ENCODE results near the gene HS1BP3. TPM values are rescaled to one million over a fixed set of nuclear protein-coding genes. Genes with fewer than 3 reads are reported as not detected.

Gene HS1BP3
- total and polyA plus RNA-seq, 2 of the 13 experiments (the other 11 are each of a cell fraction or from before 2014, with no cell fraction given) = 15.2 to 22.0 TPM

DNA sequence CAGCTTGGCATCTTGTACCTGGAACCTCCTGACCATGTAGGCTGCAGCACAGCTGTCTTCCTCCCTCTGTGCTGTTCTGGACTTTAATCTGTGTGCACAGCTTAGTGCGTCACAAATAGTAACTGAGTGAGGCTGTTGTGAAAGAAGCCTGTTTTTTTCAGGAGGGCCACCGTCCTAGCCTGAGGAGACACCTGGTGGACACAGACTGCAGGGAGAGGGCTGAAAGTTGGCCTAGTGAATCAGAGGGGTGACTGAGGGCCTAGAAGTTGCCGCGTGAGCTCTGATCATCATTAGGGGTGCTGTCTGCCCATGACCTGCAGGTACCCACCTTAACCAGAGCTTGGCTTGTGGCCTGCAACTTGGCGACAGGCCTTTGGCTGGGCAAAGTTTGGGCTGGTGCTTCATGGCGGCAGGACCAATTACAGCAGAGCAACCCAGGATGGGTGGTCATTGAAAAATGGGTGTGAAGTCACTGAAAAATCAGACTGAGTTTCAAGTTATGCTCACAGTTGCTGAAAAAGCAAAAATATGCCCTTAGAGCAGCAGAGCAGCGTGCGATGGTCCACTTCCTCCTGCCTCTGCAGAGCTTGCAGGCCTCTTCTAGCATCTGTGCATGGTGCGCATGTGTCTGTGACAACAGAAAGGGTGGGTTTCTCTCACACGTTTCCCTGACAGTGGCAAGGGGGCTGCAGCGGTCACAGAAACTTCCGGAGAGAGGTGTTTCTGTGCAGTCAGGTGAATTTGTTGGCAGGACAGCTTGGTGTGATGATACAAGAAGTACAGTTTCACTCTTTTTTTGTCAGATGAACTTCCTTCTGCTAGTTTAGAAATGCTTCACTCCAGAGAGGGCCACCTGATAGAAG is 25.7 kb upstream of the HS1BP3 start (continued):
- TF ChIP-seq RAD21 (CRISPR knock-in tag; IDR thresholded peaks at IDR 0.05) (peak; percentile 91), CCDC6 (CRISPR knock-in tag; IDR thresholded peaks at IDR 0.05) (peak; percentile 82), ZNF772 (CRISPR knock-in tag; IDR thresholded peaks at IDR 0.05) (peak; percentile 86), THAP11 (CRISPR knock-in tag; IDR thresholded peaks at IDR 0.05) (peak; percentile 84), ZNF432 (CRISPR knock-in tag; IDR thresholded peaks at IDR 0.05; ENCODE audit: borderline replicate concordance) (no peak), MED13 (CRISPR knock-in tag; IDR thresholded peaks at IDR 0.05) (no peak), ZNF10 (CRISPR knock-in tag; IDR thresholded peaks at IDR 0.05; ENCODE audit: borderline replicate concordance, low read depth) (no peak), ZNF747 (CRISPR knock-in tag; IDR thresholded peaks at IDR 0.05; ENCODE audit: borderline replicate concordance) (peak; percentile 85; the same call in 1 of the 2 replicates), TCF12 (IDR thresholded peaks at IDR 0.05) (no peak), TCF12 (CRISPR knock-in tag; IDR thresholded peaks at IDR 0.05) (0 out of 2 replicates have a peak, but pooled peaks have one; percentile 73), SRSF1 (optimal IDR thresholded peaks at IDR 0.05; ENCODE audit: low read depth, low read length) (no peak)
- TF ChIP-seq, protein P1, sequence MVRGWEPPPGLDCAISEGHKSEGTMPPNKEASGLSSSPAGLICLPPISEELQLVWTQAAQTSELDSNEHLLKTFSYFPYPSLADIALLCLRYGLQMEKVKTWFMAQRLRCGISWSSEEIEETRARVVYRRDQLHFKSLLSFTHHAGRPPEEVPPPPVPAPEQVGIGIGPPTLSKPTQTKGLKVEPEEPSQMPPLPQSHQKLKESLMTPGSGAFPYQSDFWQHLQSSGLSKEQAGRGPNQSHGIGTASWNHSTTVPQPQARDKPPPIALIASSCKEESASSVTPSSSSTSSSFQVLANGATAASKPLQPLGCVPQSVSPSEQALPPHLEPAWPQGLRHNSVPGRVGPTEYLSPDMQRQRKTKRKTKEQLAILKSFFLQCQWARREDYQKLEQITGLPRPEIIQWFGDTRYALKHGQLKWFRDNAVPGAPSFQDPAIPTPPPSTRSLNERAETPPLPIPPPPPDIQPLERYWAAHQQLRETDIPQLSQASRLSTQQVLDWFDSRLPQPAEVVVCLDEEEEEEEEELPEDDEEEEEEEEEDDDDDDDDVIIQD (CRISPR knock-in tag; IDR thresholded peaks at IDR 0.05; ENCODE audit: low read depth) = peak; percentile 97
- TF ChIP-seq, protein P2, sequence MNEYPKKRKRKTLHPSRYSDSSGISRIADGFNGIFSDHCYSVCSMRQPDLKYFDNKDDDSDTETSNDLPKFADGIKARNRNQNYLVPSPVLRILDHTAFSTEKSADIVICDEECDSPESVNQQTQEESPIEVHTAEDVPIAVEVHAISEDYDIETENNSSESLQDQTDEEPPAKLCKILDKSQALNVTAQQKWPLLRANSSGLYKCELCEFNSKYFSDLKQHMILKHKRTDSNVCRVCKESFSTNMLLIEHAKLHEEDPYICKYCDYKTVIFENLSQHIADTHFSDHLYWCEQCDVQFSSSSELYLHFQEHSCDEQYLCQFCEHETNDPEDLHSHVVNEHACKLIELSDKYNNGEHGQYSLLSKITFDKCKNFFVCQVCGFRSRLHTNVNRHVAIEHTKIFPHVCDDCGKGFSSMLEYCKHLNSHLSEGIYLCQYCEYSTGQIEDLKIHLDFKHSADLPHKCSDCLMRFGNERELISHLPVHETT (CRISPR knock-in tag; conservative IDR thresholded peaks at IDR 0.05) = peak; percentile 51; the same call in 1 of the 2 replicates
- TF ChIP-seq, protein P3, sequence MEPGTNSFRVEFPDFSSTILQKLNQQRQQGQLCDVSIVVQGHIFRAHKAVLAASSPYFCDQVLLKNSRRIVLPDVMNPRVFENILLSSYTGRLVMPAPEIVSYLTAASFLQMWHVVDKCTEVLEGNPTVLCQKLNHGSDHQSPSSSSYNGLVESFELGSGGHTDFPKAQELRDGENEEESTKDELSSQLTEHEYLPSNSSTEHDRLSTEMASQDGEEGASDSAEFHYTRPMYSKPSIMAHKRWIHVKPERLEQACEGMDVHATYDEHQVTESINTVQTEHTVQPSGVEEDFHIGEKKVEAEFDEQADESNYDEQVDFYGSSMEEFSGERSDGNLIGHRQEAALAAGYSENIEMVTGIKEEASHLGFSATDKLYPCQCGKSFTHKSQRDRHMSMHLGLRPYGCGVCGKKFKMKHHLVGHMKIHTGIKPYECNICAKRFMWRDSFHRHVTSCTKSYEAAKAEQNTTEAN (CRISPR knock-in tag; conservative IDR thresholded peaks at IDR 0.05) = peak; percentile 88
- TF ChIP-seq, protein P4, sequence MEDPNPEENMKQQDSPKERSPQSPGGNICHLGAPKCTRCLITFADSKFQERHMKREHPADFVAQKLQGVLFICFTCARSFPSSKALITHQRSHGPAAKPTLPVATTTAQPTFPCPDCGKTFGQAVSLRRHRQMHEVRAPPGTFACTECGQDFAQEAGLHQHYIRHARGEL (CRISPR knock-in tag; IDR thresholded peaks at IDR 0.05) = peak; percentile 91
- TF ChIP-seq, protein P5, sequence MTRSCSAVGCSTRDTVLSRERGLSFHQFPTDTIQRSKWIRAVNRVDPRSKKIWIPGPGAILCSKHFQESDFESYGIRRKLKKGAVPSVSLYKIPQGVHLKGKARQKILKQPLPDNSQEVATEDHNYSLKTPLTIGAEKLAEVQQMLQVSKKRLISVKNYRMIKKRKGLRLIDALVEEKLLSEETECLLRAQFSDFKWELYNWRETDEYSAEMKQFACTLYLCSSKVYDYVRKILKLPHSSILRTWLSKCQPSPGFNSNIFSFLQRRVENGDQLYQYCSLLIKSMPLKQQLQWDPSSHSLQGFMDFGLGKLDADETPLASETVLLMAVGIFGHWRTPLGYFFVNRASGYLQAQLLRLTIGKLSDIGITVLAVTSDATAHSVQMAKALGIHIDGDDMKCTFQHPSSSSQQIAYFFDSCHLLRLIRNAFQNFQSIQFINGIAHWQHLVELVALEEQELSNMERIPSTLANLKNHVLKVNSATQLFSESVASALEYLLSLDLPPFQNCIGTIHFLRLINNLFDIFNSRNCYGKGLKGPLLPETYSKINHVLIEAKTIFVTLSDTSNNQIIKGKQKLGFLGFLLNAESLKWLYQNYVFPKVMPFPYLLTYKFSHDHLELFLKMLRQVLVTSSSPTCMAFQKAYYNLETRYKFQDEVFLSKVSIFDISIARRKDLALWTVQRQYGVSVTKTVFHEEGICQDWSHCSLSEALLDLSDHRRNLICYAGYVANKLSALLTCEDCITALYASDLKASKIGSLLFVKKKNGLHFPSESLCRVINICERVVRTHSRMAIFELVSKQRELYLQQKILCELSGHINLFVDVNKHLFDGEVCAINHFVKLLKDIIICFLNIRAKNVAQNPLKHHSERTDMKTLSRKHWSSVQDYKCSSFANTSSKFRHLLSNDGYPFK (CRISPR knock-in tag; IDR thresholded peaks at IDR 0.05; ENCODE audit: borderline replicate concordance) = peak; percentile 51; the same call in 1 of the 2 replicates
- TF ChIP-seq, protein P6, sequence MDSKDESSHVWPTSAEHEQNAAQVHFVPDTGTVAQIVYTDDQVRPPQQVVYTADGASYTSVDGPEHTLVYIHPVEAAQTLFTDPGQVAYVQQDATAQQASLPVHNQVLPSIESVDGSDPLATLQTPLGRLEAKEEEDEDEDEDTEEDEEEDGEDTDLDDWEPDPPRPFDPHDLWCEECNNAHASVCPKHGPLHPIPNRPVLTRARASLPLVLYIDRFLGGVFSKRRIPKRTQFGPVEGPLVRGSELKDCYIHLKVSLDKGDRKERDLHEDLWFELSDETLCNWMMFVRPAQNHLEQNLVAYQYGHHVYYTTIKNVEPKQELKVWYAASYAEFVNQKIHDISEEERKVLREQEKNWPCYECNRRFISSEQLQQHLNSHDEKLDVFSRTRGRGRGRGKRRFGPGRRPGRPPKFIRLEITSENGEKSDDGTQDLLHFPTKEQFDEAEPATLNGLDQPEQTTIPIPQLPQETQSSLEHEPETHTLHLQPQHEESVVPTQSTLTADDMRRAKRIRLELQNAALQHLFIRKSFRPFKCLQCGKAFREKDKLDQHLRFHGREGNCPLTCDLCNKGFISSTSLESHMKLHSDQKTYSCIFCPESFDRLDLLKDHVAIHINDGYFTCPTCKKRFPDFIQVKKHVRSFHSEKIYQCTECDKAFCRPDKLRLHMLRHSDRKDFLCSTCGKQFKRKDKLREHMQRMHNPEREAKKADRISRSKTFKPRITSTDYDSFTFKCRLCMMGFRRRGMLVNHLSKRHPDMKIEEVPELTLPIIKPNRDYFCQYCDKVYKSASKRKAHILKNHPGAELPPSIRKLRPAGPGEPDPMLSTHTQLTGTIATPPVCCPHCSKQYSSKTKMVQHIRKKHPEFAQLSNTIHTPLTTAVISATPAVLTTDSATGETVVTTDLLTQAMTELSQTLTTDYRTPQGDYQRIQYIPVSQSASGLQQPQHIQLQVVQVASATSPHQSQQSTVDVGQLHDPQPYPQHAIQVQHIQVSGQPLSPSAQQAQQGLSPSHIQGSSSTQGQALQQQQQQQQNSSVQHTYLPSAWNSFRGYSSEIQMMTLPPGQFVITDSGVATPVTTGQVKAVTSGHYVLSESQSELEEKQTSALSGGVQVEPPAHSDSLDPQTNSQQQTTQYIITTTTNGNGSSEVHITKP (CRISPR knock-in tag; IDR thresholded peaks at IDR 0.05; ENCODE audit: low read depth) = 0 out of 2 replicates have a peak, but pooled peaks have one; percentile 54

All from HepG2 (cell line).